NCI-H1105 (cell line): Measurements from ENCODE around the gene IL12B.
"Not testable (repeated sequence)": the region's sequence is repeated elsewhere in the genome, so short reads cannot be mapped to it uniquely, and the experiment has no call there.

Experiments
- DNase-seq: peaks from one replicate; lab custom pipeline; 2025; lab: John Stamatoyannopoulos, UW

The IL12B gene

DNA sequence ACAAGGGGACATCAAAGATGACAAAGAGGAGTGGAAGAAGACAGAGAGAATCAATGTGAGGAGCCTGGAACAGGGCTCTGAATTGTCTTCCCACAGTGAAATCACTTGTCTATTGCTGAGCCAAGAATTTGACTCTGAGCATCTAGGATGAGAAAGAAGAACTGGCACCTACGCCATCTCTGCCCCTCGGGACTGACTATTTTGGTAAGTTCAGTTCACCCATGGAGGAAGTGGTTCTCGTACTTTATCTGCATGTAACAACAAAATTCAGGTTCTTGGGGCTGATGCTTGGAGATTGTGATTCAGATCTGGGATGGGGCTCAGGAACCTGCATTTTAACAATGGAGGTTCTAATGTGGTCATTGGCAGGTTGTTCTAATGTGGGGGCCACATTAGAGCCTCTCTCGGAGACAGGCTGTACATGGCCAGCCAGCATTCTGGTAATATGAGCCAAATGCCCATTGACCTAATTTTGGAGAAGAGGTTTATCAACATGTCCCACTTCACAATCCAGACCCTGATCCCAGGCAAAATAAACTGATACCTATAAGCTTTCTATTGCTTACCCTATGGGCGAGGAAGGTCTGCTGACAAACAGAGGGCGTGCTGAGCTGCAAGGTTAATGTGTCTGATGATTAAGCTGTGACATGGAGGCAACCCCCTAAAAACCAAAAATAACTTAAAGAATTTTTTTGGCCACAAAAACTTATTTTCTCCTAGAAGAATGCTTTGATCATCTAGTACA lies 2.7 kb upstream of the IL12B start:
- no peak for DNase-seq

DNA sequence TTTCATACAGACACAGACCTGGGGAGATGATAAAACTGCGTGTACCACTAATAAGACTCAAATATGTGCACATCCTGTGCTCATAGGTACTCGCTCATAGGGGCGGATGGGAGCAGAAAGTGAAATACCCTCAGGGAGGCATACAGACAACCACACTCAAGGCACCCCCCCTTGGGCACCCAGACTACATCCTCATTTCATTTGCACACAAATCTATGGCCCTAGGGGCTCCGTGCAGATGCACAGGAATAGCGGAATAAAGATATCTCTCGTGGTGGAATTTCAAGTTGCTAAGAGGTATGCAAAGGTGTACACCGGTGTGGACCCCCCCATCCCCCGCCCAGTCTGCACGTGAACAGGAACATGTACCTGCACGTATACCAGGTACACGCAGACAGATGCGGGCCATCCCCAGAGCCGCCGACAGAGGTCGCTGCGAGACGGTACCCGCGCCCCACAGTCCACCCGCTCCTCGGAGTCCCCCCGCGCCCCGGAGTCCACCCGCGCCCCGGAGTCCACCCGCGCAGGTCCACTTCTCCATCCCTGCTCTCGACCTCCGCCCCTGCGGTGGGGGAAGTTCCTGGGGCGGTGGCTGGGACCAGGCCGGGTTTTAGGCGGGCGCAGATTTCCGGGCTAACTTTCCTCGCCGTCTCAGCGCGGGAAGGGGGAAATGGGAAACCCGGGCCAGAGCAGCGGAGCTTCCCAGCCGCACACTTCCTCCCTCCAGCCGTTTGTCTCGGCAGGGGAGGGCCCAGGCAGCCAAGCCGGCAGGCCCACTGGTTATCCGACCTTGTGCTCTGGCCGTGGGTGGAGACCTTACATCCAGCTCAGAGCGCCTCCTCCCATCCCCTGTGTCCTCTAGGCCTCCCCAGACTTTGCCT lies 1.0 kb upstream of the IL12B start:
- DNase-seq = no peak

DNA sequence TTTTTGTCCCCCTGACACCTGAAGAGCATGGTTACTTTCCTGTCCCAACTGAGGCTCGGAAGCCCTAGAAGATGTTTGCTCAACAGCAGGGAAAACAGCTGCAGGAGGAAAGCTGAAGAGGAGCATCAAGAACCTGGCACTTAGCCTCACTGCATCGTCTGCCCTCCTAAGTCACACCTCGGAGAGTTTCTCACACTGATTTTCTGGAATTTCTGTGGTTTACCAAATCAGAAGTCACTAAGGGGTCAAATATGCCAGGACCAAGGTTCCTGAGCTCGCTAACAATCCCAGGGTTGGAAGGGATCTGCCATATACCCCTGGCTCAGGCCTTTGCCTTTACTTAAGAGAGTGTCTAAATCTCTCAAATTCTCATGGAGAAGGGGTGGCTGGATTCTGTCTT lies 5.3 kb downstream of the IL12B start:
- no peak for DNase-seq

DNA sequence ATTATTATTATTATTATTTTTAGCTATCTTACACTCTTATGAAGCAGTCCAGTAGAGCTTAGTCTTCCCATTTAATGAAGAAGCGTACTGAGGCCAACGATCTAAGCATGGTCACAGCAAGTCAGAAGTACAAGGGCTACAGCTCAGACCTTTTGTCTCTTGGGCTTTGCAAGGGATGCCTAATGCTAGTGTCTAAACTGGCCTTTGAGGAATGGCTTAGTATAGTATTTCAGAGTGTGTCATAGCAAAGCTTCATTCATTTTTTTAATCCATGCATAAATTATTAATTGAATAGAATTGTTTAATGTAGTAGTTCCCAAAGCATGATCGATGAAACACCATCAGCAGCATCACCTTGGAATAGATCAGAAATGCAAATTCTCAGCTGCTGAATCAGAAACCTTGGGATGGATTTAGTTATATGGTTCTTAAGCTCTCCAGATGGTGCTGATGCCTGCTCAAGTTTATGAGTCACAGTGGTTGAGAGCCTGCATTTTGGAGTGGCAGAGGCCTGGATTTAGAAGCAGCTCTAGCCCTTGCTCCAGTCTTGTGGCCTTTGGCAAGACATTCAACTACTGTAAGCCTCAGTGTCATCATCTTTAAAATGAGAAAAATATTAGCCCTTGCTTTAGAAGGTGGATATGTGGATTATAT lies 6.1 kb downstream of the IL12B start:
- DNase-seq = no peak

DNA sequence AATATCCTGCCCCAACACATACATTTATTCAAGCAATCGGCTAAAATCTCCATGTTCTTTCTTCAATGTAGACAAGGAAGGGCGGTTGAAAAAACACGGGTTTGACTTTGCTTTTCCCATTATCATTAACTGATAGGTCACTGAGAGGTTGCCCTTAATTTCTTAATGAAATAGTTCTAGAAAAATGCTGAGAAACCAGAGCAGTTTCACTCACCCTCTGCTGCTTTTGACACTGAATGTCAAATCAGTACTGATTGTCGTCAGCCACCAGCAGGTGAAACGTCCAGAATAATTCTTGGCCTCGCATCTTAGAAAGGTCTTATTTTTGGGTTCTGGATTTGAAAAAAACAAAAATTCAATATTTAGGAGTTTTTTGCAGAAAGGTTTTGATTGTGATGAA lies 8.1 kb downstream of the IL12B start:
- DNase-seq = no peak

DNA sequence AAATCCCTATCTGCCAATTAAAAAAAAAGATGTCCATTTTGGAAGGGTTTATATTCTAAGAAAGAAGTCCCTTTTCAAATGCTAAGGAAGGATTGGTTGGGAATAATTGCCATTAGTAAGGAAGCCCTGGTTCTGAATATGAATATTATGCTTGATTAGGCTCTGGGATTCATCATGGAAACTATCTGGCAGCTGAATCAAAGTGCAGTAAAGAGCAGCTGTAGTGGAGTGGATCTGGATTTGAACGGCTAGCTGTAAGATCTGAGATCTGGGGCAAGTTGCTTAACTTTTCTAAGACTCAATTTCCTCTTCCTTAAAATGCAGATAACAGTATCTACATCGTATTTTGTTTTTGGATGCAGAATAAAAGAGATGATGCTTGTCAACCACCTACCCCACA lies 10.5 kb downstream of the IL12B start:
- no peak for DNase-seq

DNA sequence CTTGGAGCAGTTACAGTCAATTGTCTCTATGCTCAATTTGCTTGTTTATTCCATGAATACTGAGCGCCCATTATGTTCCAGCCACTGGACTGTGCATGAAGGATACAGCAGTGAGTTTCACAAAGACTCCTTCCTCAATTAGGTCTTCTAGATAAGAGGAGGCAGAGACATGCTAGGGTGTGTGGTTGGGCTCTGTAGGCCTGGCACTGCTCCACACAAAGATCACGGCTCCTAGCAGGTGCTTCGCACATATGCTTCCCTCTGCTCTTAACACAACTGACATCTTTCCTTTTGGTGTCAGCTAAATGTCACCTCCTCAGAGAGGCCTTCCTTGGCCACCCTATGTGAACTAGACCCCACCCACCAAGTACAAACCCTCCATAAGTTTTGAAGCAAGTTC lies 10.9 kb downstream of the IL12B start:
- no peak for DNase-seq

DNA sequence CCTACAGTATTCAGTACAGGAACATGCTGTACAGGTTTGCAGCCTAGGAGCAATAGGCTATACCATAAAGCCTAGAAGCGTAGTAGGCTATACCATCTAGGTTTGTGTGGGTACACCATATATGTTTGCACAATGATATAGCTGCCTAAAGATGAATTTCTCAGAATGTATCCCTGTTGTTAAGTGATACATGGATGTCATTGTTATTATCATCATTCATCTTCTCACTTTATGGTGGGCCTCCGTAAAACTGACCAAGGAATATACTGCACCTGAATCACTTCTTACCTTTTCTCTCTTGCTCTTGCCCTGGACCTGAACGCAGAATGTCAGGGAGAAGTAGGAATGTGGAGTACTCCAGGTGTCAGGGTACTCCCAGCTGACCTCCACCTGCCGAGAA lies 11.8 kb downstream of the IL12B start:
- no peak for DNase-seq

DNA sequence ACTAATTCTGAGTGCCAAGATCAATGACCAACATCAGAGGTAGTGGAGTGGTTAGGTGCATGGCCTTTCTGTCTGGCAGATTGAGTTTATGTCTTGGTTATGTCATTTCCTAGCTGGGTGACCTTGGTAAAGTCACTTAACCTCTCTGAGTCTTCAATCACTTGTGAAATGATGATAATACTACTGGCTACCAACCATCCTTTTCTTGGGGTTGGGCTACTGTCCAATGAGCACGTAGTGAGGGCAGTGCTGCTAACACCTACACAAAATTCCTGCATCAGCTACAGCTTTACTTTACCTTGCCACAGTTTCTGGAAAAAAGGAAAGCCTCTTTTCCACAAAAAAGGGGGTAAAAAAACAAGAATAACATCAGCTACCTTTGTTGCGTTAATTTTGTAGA lies 12.4 kb downstream of the IL12B start:
- no peak for DNase-seq

DNA sequence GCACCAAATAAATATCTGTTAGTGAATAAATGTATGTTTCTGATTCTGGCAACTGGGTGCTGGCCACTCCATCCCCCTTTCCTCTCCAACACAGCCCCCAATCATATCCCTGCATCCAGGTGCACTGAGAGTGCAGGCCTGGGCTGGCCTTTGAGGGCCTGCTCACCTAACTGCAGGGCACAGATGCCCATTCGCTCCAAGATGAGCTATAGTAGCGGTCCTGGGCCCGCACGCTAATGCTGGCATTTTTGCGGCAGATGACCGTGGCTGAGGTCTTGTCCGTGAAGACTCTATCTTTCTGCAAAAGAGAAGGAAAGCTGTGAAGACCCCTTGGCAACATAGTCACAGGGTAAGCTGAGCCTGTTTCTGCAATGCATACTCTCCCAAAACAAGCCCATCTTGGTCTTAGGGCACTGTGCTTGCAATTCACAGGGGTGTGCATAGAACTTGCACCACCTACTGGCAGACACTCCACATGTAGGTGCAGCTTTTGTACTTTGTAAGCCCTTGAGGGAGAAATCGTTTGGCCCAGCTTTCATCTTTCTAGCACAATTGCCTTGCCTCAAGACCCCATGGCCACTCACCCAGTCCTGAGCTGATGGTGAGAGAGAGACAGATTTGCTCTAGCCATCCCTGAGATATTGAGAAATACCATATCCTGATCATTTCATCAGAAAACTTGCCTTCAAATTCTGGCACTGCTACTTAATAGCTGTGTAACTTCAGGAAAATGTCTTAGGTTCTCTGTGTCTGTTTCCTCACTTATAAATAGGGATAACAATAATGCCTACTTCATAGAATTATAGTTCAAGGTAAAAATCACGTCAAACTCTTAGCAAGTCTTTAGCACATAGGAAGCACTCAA lies 13.5 kb downstream of the IL12B start:
- no peak for DNase-seq

DNA sequence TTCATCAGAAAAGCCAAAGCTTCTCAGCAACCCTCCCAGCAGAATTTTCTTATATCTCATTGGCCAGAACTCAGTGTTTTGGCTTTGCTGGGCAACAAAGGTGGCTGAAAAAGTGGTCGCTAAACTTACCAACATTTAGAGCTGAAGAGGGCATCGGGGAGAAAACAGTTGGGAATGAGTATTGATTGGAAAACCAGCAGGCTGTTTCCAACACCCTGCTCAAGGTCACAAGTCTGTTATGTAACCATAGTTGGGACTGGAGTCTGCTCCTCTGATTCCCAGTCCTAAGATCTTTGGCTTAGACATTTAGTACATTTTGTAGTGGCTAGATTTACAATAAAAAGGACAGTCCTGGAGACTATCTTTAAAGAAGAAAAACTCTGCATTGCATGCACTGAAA lies 17.1 kb downstream of the IL12B start:
- DNase-seq = no peak

DNA sequence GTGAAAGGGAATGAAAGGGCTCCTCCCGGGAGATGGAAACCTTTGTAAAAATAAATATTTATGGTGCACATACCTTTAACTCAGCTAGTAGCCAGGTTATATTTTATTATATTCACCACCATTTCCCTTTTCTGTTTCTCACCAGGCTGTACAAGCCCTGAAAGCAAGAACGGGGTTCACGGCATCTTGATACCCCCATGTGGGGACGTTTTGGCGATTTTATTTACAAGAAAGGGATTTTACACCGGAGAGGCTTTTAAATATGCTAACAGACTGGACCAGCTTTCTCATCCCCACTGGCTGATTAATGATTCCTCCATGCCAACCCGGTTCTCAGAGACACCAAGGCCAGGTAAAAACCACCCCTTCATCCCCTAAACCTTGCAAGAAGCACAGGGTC lies 19.2 kb downstream of the IL12B start:
- no peak for DNase-seq

DNA sequence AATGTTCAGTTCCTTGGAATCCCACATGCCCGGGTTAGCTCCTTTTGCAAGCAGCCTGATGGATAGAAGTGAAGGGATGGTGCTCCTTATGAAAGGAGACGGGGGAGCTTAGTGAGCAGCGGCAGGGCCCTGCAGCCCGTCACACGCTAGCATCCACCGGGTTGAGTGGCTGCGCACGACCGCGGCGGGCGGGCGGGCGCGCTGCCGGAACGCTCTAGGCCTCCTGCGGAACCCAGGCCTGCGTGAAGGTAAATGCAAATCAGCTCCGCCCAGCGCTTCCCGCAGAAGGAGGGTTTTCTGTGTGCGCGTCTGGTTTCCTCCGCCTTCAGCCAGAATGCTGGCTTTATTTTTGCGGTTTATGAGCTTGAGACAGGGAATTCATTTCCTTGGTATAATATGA lies 19.8 kb downstream of the IL12B start:
- no peak for DNase-seq

DNA sequence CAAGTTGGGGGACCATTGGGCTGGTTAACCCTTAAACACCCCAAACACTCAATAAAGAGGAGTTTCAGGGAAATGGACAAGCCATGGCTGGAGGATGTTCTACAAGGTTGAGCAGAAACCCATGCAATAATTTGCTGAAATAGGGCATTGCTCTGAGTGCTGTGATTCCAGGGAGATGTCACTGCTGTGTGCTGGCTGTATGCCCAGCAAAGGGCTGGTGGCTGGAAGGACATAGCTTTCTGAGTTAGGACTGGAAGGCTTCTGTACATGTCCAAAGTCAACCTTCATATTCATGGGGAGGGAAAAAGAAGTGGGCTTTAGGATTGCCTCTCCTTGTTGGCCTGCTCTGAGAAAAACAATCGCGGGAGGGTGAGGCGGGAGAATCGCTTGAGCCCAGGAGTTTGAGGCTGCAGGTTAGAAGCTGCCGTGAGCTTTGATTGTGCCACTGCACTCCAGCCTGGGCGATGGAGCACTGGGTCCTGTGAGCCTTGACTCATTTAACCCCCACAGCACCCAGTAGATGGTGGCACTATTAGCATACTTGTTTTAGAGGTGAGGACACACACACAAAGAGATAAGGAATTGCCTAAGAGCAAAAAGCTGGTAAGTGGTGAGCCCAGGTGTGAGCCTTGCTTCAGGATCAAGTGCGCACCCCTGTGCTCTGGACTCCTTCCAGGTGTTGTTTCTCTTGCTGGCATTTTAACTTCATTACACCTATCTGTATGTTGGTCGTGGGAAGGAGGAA lies 20.4 kb downstream of the IL12B start:
- DNase-seq = no peak

DNA sequence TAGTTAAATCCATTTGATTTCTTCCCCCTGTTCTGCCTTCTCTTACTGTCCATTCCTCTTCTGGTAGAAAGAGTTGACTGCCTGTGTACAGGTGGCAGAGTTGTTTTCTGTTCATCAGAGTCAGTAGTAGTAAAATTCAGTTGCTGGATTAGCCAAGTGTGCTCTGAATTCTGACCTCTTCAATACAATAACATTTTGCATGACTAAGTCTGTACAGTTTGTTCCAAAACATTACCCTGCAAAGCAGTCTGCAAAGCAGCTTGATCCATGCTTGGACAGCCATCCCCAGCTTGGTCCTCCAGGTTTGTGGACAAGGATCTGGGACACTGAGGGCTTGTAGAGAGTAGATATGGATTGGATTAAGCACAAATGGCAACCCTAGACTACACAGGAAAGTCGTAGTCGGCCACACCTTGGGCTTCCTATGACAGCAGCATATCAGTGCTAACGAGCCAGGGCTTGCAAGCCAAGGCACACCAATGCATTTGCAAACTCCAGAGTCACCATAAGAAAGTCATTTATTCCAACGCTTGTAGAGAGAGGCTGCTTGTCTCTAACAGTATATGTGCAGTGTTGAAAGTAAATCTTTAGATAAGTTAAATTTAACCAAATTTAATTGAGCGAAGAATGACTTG lies 25.2 kb downstream of the IL12B start:
- no peak for DNase-seq

DNA sequence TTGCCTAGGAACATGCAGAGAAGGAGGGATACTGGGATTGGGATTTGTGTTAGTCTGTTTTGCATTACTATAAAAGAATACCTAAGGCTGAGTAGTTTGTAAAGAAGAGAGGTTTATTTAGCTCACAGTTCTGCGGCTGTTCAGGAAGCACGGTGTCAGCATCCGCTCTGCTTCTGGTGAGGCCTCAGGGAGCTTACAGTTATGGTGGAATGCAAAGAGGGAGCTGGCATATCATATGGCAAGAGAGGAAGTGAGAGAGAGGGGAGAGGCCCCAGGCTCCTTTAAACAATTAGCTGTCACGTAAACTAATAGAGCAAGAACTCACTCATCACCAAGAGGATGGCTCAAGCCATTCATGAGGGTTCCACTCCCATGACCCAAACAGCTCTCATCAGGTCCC lies 27.0 kb downstream of the IL12B start:
- no peak for DNase-seq

DNA sequence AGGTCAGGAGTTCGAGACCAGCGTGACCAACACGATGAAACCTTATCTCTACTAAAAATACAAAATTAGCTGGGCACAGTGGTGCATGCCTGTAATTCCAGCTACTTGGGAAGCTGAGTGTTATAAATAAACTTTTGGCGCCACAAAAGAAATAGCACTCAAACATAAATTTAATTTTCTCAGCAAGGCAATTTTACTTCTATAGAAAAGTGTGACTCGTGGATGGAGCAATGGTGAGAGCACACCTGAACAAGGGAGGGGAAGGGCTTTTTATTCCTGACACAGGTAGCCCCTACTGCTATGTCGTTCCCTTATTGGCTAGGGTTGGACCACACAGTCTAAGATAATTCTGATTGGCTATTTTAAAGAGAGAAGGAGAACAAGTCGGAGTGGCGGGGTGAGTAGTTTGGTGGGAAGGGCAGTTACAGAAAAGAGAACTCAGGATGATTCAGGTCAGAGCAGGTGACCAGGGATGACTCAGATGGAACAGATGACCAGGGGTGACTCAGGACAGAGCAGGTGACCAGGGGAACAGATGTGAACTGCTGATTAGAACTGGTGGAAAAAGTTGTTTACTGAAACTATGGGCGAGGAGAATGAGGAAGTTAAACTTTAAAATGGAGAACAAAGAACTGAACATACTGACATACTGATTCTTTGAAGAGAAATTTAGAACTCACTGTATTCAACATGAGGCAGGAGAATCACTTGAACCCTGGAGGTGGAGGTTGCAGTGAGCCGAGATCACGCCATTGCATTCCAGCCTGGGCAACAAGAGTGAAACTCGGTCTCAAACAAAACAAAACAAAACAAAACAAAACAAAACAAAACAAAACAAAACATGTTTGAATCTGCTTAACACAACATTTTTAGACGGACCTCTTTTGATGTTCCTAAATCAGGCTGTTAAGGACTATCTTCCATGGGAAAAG lies 28.1 kb downstream of the IL12B start:
- DNase-seq = not testable (repeated sequence)

DNA sequence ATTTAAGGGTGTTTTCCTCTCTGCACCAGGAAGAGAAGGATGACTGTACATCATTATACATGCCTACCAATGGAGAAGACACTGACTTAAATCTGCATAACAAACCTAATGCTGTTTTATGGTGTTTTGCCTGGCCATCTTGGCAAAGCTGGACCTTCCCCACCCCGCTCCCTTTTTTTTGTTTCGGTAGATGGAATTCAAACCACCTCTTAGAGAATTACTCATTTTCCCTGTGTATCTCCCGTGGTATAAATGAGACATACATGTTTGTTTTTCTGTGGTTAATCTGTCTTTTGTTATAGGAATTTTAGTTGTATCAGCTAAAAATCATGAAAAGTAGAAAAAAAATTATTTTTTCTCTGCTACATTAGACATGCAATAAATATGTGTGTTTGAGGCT lies 28.8 kb downstream of the IL12B start:
- no peak for DNase-seq

DNA sequence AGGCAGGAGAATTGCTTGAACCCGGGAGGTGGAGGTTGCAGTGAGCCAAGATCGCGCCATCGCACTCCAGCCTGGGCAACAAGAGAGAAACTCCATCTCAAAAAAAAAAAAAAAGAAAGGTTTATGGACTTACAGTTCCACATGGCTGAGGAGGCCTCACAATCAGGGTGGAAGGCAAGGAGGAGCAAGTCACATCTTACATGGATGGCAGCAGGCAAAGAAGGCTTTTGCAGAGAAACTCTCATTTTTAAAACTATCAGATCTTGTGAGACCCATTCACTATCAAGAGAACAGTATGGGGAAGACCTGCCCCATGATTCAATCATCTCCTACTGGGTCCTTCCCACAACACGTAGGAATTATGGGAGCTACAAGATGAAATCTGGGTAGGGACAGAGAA lies 33.0 kb downstream of the IL12B start:
- not testable (repeated sequence) for DNase-seq

DNA sequence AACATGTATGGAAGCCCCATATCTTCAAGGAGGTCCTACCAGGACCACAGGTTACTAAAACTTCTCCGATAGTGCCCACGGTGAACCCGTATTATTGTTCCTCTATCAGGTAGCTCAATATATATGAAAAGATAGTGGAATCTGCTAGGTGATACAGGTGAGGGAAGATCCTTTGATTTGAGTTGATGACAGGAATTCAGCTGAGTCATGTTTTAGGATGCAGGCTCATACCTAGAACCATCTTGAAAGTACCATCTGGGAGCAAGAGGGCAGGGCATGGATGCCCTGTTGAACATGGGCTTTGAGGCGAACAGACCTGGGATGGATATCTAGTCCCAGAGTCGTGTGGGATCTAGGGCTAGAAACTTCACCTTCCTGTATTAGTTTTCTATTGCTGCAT lies 35.4 kb downstream of the IL12B start:
- DNase-seq = no peak
